Lower lobe of right lung (tissue), 2 donors: ENCODE results near the gene ADAMTS17. TPM values are rescaled to one million over a fixed set of nuclear protein-coding genes. Genes with fewer than 3 reads are reported as not detected.

Experiments used
- ATAC-seq, 2 donors: fragments of 200-7000 bp; cut with Tn5 transposase; one replicate each; pipeline ENCODE4 v1.9.1; 2020 to 2022; ENCODE audit warnings: mild to moderate bottlenecking in 2 of 2, moderate library complexity in 2 of 2
- DNase-seq: peaks from one replicate; pipeline ENCODE4 v3.0.0-alpha.2; 2020
- H3K27ac ChIP-seq: fragments of 200-600 bp; one replicate; pipeline ENCODE4 v1.8.0; 2022
- H3K27me3 ChIP-seq: fragments of 200-600 bp; one replicate; pipeline ENCODE4 v1.8.0; 2022; ENCODE audit warnings: low read depth
- H3K36me3 ChIP-seq: fragments of 200-600 bp; one replicate; pipeline ENCODE4 v1.8.0; 2022; ENCODE audit warnings: mild to moderate bottlenecking
- H3K4me1 ChIP-seq: fragments of 200-600 bp; one replicate; pipeline ENCODE4 v1.8.0; 2022
- H3K4me3 ChIP-seq: fragments of 200-600 bp; one replicate; pipeline ENCODE4 v1.8.0; 2022; ENCODE audit warnings: mild to moderate bottlenecking
- H3K9me3 ChIP-seq: fragments of 200-600 bp; one replicate; pipeline ENCODE4 v1.8.0; 2022
- intact Hi-C: fragments of 100-400 bp; cut with DNase I; formaldehyde crosslinking; loops from one replicate; pipeline ENCODE4 v1.11.0; 2022
- total RNA-seq: library from RNA; stranded (reverse); fragmentation: NEBNext Ultra II Directional; extraction: Animal tissue kit (Norgen Biotek cat#: 25700); gene quantifications from one replicate; pipeline ENCODE4 v1.2.1, GENCODE V29; 2021
- TF ChIP-seq, protein P1 (sequence below): fragments of 200-600 bp; IDR thresholded peaks from one replicate; pipeline ENCODE4 v1.8.0; 2022; ENCODE audit warnings: antibody characterized with exemption, mild to moderate bottlenecking
- donor health status: DM: no; HTN: yes; CAD: no; lungs with severe emphysema.

Gene ADAMTS17
- total RNA-seq, 1 donor from 2014 or later, result 3.0 TPM

GRCh38 chr15:99956820-99957641 is 384.7 kb downstream of the ADAMTS17 start:
- no peaks in the 10 kb centered on the region for H3K36me3 ChIP-seq
- intact Hi-C loops, result no loop called here
- H3K27me3 ChIP-seq, result peaks cover 13% of the 10 kb centered on the region
- ATAC-seq, result no peak
- no peak for DNase-seq
- H3K4me3 ChIP-seq, result no peak overlapping the region
- no peaks in the 10 kb centered on the region for H3K9me3 ChIP-seq
- TF ChIP-seq, protein P1, sequence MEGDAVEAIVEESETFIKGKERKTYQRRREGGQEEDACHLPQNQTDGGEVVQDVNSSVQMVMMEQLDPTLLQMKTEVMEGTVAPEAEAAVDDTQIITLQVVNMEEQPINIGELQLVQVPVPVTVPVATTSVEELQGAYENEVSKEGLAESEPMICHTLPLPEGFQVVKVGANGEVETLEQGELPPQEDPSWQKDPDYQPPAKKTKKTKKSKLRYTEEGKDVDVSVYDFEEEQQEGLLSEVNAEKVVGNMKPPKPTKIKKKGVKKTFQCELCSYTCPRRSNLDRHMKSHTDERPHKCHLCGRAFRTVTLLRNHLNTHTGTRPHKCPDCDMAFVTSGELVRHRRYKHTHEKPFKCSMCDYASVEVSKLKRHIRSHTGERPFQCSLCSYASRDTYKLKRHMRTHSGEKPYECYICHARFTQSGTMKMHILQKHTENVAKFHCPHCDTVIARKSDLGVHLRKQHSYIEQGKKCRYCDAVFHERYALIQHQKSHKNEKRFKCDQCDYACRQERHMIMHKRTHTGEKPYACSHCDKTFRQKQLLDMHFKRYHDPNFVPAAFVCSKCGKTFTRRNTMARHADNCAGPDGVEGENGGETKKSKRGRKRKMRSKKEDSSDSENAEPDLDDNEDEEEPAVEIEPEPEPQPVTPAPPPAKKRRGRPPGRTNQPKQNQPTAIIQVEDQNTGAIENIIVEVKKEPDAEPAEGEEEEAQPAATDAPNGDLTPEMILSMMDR, result no peak
- no peak overlapping the region for H3K27ac ChIP-seq
- H3K4me1 ChIP-seq, result no peaks in the 10 kb centered on the region

DNA sequence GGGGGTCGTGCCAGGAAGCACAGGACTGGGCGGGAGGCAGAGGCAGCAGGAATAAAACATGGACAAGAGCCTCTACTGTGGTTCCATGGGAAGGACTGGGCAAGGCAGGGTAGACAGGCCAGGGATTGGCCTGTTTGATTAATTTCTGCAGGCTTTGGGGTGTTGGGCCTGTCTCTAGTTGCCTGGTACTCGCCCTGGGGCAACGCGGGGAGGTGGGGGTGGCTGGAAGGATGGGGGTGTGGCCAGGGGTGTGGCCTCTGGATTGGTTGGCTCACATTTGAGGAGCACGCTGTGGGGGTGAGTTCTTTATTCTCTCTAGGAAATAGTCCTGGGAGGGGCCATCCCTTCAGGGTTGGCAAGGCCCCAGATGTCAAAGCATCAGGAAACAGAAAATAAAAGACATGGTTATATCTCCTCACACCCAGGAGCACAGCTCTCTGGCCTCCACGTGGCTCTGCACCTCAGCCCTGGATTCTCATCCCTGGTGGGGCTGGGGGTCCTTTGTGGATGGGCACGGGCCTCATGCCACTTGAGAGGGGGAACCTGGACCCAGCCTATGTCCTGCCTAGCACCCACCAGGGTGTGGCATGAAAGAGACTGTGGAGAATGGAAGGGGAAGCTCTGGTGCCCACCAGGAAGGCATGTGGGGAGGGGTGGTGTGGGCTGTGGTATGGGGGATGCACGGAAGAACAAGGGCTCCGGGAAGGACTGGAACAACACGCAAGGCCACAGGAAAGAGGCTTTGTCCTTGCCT is 385.6 kb downstream of the ADAMTS17 start:
- no peak overlapping the region for H3K27ac ChIP-seq
- peaks cover 13% of the 10 kb centered on the region for H3K27me3 ChIP-seq
- no peaks in the 10 kb centered on the region for H3K36me3 ChIP-seq
- DNase-seq (no peak), ATAC-seq (no peak)
- H3K9me3 ChIP-seq, result no peaks in the 10 kb centered on the region
- no peaks in the 10 kb centered on the region for H3K4me1 ChIP-seq
- TF ChIP-seq, protein P1, result no peak
- intact Hi-C loops, result no loop called here
- H3K4me3 ChIP-seq, result no peak overlapping the region

DNA sequence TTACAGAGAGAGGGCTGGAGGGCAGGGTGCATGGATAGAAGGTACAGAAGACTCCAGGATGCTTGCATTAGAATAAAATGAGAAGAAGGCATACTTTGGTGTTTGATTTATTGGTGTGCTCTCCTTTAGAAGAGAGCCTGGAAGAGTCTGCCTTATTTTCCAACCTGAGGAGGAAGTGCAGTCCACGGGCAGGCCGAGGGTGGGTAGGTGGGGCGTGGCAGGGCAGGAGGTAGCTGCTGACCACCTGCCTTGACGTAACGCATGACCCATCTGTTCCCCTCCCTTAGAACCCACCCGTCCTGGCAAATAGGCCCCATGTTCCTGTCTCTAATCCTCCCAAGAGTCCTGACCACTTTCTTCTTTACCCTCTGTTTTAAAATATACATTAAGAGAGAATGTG is 386.2 kb downstream of the ADAMTS17 start:
- H3K9me3 ChIP-seq, result no peaks in the 10 kb centered on the region
- no peak overlapping the region for H3K27ac ChIP-seq
- ATAC-seq (peak in 1 of 2 donors; percentile 8), DNase-seq (no peak)
- no peak overlapping the region for H3K4me3 ChIP-seq
- H3K4me1 ChIP-seq, result no peaks in the 10 kb centered on the region
- peaks cover 13% of the 10 kb centered on the region for H3K27me3 ChIP-seq
- no peaks in the 10 kb centered on the region for H3K36me3 ChIP-seq
- intact Hi-C loops, result no loop called here
- TF ChIP-seq, protein P1, result no peak

- H3K36me3 ChIP-seq, result no peaks in the 10 kb centered on the region
- peaks cover 9% of the 10 kb centered on the region for H3K27me3 ChIP-seq
- no peak for DNase-seq
- TF ChIP-seq, protein P1, result no peak
- no peak for ATAC-seq
- no peaks in the 10 kb centered on the region for H3K4me1 ChIP-seq
- intact Hi-C loops, result no loop called here
- H3K9me3 ChIP-seq, result no peaks in the 10 kb centered on the region
- H3K4me3 ChIP-seq, result no peak overlapping the region
- no peak overlapping the region for H3K27ac ChIP-seq
These were observed 386.6 kb downstream of the ADAMTS17 start for GRCh38 chr15:99955181-99955525.

GRCh38 chr15:99954361-99955180 is 387.2 kb downstream of the ADAMTS17 start:
- peaks cover 3% of the 10 kb centered on the region for H3K27me3 ChIP-seq
- TF ChIP-seq, protein P1, result no peak
- no peaks in the 10 kb centered on the region for H3K9me3 ChIP-seq
- H3K27ac ChIP-seq, result no peak overlapping the region
- H3K4me1 ChIP-seq, result no peaks in the 10 kb centered on the region
- H3K36me3 ChIP-seq, result no peaks in the 10 kb centered on the region
- no peak for ATAC-seq
- H3K4me3 ChIP-seq, result no peak overlapping the region
- intact Hi-C loops, result no loop called here
- no peak for DNase-seq
